AG09309 (cell line): ENCODE data around the gene MIDN.
"Not testable (repeated sequence)": the region's sequence is repeated elsewhere in the genome, so short reads cannot be mapped to it uniquely, and the experiment has no call there.

Experiments used
- DNase-seq: peaks from one replicate; pipeline ENCODE4 v3.0.0-alpha.2; 2010; ENCODE audit warnings: low read depth
- H3K4me3 ChIP-seq: 2 replicates; pipeline ENCODE4 v1.5.1; 2011; ENCODE audit warnings: mild to moderate bottlenecking, low read depth, low read length, moderate library complexity; ENCODE audit not compliant: control insufficient read depth
- CTCF ChIP-seq: IDR thresholded peaks from 2 replicates; pipeline ENCODE4 v1.5.1; 2011; ENCODE audit warnings: mild to moderate bottlenecking, low read depth, low read length, inconsistent platforms; ENCODE audit not compliant: insufficient read depth, control insufficient read depth; ENCODE audit errors: missing control alignments

Gene MIDN

GRCh38 chr19:1300744-1301490 is 52.5 kb downstream of the MIDN start:
- no peak overlapping the region for H3K4me3 ChIP-seq
- no peak for TF ChIP-seq CTCF
- DNase-seq = no peak

- no peak overlapping the region for H3K4me3 ChIP-seq
- TF ChIP-seq CTCF = no peak
These were observed 54.3 kb downstream of the MIDN start for GRCh38 chr19:1302533-1303239.

GRCh38 chr19:1304197-1304924 is 56.0 kb downstream of the MIDN start:
- H3K4me3 ChIP-seq = no peak overlapping the region
- no peak for DNase-seq
- TF ChIP-seq CTCF = no peak

More at GRCh38 chr19:1302533-1303239, 54.3 kb downstream of the MIDN start:
- no peak for DNase-seq

GRCh38 chr19:1305354-1305753 is 57.0 kb downstream of the MIDN start:
- not testable (repeated sequence) for H3K4me3 ChIP-seq, DNase-seq

GRCh38 chr19:1307320-1307719 is 58.9 kb downstream of the MIDN start:
- no peak for DNase-seq
- H3K4me3 ChIP-seq = no peak overlapping the region
- TF ChIP-seq CTCF = no peak

- no peak for DNase-seq
- no peak for TF ChIP-seq CTCF
These were observed 59.4 kb downstream of the MIDN start for GRCh38 chr19:1307755-1308303.

GRCh38 chr19:1308718-1309117 is 60.3 kb downstream of the MIDN start:
- TF ChIP-seq CTCF = no peak
- DNase-seq = no peak
- no peak overlapping the region for H3K4me3 ChIP-seq

More at GRCh38 chr19:1307755-1308303, 59.4 kb downstream of the MIDN start:
- no peak overlapping the region for H3K4me3 ChIP-seq
